Activated CD8-positive, alpha-beta memory T cell treated with anti-CD3 and anti-CD28 coated beads, Interleukin-2, amount 50 U/mL, for 48 hours (primary cell): ENCODE results near the gene PASK.
A peak's percentile ranks its signal among the peaks of the same experiment; 100 is the strongest.
"Not testable (repeated sequence)": the region's sequence is repeated elsewhere in the genome, so short reads cannot be mapped to it uniquely, and the experiment has no call there.

Experiments used
- DNase-seq: peaks from one replicate; pipeline ENCODE4 v3.0.0-alpha.2; 2020

Gene PASK

DNA sequence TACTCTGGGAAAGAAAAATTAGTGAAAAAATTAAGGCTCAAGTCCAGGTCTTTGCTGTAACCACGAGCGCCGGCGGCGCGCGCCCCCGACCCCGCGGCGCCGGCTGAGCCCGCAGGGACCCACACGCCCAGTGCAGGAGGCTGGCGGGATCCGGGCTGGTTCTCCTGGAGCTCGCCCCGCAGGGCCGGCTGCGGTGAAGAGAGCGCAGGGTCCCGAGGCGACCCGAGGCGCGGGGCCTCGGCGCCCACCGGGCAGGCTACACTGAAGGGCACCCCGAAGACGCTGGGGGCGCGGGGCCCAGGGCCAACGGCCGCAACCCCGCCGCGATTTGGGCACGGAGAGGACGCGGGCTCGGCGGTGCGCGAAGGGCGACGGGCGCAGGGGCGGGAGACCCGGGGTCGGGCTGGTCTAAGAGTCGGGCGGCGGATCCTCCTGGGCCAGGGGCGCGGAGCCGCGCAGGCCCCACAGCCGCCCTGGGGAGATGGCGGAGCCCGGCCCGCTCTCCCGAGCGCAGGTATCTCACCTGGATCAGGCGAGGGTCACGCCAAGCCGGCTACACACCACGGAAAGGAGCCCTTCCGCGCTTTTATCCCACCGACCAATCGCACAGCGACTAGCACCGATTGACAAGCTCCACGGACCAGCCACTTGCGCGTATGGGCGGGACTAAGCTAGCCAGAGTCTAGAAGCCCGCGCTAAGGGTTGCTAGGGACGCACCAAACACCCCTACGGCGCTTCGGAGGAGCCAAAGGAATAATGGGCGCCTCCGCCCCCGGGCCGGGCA, at the start of gene PASK:
TSS of gene PASK (minus strand) at position 582 of the 784 bp plus-strand sequence. CDS start 6,440 bp downstream, outside the sequence.
- peak; percentile 93 for DNase-seq

DNA sequence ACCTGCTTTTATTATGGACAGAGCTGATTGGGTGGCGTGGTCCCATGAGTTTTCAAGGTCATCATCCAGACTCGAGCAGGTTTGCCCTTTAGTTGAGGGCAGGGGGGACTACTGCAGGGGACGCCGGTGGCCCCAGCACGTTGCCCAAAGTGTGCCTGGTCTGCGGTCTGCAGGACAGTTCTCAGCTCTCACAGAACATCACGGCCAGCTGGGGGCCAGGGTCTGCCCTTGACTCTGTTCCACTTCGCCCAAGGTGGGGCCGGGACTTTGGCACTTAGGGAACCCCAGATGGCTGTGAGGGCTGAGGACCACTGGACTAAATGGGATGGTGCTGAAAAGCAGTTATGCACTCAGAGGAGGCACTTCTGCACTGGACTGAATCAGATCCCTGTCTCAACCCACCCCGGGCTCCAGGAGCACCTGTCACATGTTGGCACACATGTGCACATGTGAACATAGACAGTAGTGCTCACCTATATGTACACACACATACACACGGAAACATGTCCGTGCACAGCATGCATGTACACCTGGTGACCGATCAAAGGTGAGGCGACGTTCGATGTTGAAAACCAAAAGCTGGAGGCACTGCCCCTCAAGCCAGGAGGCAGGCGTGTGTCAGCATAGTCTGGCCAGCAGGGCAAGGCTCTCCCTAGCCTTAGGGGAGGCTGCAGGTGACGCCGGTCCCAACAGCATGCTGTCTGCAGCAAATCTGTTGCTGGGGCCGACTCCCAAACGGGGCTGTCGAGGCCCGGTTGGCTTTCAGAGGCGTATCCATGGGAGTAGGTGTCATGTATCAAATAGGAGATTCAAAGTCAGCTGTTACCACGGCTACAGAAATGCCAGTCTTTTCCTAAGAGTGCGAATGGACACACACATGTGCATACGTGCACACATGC, 49.4 kb upstream of the PASK start:
- DNase-seq, result no peak

DNA sequence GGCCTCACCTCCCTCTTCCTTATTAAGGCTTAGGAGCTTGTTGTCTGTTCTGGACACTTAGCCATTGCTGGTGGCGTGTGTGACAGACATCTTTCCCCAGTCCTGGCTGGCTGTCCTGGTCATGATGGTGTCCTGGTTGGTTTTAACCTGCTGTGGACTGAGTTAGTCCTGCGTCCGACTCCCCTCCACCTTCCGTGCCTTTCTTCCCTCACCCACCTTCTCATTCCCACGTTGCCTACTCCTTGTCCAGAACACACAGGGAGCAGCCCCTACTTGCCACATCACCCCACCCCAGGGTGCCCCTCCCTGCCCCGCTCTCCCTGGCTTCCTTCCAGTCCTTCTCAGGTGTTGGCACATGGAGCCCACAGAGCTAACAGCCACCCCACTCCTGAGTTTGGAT, 48.7 kb upstream of the PASK start:
- DNase-seq, result no peak

DNA sequence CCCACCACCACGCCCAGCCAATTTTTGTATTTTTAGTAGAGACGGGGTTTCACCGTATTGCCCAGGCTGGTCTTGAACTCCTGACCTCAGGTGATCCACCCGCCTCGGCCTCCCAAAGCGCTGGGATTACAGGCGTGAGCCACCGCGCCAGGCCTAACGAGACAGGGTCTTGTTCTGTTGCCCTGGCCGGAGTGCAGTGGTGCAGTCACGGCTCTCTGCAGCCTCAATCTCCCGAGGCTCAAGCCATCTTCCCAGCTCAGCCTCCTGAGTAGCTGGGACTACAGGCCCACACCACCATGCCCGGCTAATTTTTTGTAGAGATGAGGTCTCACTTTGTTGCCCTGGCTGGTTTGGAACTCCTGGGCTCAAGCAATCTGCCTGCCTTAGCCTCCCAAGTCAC, 48.0 kb upstream of the PASK start:
- not testable (repeated sequence) for DNase-seq

DNA sequence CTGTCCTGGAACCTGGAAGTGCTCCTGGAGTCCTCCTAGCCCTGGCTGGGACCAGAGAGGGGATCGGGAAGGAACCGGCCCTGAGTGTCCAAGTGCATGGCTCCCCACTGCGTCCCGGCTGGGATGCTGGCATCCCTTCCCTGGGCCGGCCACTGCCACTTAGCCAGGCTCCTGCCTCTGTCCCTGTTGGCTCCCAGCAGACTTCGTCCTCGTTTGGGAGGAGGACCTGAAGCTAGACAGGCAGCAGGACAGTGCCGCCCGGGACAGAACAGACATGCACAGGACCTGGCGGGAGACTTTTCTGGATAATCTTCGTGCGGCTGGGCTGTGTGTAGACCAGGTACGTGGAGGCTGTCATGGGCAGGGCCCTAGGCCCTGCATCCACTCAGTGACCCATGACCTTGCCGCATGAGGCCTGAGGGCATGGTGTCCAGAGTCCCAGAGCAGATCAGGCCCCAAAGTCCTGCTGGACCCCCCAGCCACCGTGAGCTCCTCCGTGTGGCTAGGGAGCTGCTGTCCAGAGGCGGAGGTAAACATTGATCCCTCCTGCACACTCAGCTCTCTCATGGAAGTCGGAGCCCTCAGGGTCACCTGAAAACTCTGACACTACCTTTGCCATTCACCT, 46.3 kb upstream of the PASK start:
- no peak for DNase-seq

DNA sequence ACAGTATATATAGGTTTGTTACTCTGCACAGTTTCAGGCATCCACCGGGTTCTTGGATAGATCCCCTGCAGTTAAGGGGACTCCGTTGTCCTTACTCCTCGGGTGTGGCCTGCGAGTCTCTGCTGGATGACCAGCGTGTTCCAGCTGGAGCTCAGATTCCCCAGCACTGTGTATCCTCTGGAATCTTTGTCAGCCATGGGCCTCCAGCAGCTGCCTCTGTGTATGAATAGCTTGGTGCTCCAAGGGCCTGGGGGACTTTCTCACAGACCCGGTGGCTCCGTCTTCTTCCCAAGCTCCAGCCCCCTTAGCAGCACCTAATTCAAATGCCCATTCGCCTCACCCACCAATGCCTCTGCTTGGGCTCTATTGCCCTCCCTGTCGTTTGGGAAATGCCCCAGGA, 45.5 kb upstream of the PASK start:
- no peak for DNase-seq

DNA sequence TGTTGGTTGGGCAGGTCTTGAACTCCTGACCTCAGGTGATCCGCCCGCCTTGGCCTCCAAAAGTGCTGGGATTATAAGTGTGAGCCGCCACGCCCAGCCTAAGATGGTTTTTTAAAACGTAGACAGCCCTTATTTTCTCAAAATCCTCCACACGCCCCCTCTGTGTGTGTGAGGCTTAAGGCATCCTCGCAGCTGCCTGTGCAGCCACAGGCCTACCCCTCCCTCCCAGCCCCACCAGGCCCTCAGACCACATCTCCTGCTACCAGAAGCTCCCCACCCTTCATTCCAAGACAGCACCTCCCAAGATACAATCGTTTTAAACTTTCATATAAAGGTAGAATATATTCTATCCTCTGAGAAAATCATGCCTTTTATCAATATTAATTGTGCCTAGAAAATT, 44.0 kb upstream of the PASK start:
- no peak for DNase-seq

DNA sequence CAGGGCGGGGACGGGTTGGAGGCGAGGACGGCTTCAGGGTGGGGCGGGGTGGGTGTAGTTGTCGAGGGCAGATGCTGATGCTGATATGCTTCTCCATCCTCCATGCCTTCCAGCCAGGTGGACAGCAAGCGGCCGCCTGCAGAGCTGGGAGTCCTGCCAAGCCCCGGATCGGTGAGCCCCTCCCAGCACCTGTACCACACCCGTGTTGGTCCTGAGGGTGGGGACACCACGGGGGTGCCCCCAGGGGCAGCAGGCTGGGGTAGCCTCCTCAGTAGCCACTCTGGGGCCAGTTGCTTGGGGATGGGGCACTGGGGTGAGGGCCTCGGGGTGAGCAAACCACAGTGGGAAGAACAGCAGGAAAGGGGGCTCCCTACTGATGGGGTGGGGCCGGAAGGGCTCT, 41.8 kb upstream of the PASK start:
- DNase-seq, result no peak

DNA sequence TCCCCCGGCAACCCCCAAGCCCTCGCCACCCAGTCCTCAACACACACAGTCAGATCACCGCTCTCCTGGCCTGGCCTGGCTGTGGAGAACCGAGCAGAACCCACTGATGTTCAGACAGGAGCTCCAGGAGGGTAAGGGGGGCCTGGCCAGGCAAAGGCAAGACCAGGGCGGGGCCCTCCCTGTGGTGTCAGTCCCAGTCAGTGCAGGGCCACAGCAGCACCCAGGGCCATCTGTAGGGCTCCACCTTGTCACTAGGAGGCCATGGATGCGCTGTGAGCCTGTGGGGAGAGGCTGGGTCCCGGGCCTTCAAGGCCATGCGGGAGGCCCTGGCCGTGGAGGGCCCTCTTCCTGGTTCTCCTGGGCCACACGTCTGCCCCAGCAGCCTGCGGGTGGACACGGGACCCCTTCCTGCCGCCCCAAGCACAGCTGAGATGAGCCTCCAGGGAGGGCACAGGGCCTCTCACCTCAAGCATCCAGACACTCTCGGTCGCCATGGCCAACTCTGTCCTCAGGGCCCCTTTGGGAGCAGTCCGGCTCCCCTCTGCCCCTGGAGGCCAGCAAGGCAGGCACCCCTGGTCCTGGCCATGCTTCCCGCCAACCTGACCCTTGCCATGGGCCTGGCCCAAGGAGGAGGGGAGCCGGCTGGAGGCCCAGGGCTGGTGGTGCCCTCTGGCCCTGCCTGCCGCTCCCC, 41.2 kb upstream of the PASK start:
- no peak for DNase-seq

DNA sequence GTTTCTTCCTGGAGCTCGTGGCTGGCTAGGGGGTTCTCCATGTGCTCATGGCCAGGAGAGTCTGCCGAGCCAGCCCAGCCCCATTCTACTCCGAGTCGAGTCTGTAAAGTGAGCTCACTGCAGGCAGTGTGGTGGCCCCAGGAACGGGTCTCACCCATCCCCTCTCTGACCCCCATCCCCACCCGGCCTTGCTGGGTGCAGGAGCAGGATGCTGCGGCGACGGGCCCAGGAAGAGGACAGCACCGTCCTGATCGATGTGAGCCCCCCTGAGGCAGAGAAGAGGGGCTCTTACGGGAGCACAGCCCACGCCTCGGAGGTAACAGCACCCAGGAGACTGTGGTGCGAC, 40.6 kb upstream of the PASK start:
- DNase-seq, result no peak

DNA sequence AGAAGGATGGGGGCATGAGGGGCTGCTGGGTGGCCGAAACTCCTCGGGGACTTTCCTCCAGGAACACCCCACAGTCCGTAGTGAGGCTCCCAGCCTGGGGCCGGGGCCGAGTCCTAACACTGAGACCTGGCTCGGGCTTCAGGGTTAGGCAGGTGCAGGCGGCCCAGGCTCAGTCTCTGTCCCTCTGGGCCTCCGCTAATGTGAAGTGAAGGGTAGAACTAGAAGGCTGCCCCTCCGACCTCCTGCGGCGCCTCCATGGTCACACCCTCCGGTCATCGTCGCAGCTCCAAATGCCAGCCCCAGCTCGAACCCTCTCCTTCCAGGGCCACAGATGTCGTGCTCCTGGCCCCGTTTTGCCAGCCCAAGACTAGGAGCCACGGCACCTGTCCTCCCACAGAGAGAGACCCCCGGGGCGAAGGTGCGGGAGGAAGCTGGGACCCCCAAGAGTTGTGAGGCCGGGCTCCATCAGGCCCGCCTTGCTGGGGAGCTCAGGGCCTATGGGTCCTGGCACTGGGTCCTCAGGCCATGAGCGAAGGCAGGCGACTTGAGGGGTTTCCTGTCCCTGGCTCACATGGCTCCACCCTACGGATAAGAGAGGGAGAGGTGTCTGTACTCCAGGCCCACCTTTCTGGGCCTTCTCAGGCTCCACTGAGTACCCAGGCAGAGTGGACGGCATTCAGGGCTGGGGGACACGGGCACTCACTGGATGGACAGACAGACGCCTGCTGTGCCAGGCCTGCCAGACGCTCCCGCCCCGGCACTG, 40.0 kb upstream of the PASK start:
- no peak for DNase-seq

DNA sequence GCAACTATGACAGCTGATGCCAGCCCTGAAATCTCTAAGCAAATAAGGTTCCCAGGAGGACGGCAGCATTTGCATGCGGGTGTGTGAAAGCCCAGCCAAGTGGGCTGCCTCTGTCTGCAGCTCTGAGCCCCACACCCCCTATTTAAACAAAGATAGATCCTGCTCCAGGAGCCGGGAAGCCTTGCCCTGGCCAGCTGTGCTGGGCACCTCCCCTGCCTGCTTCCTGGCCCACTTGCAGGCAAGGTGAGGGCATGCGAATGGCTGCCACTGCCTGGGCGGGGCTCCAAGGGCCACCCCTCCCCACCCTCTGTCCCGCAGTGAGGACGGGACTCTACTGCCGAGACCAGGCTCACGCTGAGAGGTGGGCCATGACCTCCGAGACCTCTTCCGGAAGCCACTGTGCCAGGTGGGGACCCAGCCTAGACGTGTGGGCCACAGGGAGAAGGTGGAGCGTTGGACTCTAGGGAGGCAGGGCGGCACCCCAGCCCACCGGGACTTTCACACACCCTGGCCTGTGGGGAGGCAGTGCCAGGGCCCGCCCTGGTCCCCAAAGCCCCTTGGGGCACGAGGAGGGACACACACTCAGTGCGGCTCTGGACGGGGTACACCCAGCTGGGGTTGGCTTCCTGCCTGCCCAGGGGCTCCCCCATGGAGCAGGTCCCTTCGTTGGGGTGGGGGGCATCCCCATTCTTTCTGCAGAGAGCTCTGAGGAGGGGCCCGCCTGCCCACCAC, 39.3 kb upstream of the PASK start, which contains the start of gene ANO7:
TSS of gene ANO7 (plus strand) at position 317 of the 732 bp plus-strand sequence. CDS start 1,387 bp downstream, outside the sequence.
- no peak for DNase-seq

DNA sequence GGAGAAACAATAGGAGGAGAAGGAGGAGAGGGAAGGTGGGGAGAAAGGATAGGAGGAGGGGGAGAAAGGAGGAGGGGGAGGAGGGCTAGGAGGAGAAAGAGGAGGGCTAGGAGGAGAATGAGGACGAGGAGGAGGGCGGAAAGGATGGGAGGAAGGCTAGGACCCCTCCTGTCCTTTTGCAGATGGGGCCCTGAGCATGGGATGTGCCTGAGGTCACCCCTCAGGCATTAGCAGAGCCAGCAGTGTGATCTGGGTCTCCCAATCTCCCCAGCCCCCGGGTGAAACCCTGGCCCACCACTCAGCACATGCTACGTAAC, 38.6 kb upstream of the PASK start:
- DNase-seq, result no peak

DNA sequence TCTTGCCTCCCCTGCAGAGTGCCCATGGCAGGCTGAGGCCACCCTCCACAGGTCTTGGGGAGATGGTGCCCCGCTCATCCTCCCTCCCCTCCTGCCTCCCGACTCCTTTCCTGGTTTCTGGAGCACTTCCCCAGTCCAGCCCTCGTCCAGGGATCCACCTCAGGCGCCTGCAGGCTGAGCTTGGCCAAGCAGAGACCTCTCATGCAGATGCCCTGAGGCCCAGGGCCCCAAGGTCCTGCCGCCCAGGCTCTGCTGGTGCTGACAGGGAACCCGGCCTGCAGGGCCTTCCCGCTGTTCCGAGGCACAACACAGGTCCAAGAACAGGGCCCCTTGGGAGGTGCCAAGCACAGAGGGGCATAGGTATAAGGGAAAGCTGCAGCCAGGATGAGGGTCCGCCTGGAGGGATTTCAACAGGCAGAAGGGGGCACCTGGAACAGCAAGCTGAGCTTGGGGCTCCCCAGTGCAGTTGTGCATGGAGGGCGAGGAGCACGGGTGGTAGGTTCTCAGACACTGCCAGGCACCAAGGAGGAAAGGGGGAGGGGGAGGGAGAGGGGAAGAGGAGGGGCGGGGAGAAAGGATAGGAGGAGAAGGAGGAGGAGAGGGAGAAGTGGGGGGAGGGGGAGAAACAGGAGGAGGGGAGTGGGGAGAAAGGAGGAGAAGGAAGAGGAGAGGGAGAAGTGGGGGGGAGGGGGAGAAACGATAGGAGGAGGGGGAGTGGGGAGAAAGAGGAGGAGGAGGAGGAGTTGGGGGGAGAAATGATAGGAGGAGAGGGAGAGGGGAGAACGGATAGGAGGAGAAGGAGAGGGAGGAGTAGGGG, 38.0 kb upstream of the PASK start:
- DNase-seq, result no peak

DNA sequence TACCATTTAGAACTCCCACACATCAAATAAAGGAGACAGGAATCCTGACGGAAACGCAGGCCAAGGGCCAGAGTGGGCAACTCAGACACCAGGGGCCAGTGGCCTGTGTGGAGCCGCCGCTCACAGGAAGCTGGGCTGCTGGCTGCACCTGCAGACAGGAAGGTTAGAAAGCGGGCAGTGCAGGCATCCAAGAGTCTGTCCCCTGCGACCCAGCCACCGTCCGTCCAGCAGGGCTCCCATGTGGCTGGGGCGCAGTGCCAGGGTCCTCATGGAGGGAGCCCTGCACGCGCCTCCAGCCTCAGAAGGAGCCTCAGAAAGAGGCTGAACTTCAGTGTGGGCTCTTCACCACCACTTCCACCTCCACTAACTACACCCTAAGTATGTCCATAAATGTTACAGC, 36.7 kb upstream of the PASK start:
- DNase-seq, result no peak

DNA sequence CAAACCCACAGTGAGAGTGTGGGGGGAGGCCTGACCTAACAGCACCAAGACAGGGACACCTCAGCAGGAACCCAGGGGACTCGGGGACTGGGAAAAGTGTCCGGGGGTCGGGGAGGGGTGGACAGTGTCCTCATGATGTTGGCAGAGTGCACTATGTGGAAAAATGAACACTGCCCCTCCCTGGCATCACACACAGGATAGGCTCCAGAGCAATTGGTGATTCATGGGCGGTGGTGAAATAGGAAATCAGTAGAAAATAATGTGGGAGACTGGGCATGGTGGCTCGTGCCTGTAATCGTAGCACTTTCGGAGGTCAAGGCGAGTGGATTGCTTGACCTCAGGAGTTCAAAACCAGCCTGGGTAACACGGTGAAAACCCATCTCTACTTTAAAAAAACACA, 35.6 kb upstream of the PASK start:
- no peak for DNase-seq

DNA sequence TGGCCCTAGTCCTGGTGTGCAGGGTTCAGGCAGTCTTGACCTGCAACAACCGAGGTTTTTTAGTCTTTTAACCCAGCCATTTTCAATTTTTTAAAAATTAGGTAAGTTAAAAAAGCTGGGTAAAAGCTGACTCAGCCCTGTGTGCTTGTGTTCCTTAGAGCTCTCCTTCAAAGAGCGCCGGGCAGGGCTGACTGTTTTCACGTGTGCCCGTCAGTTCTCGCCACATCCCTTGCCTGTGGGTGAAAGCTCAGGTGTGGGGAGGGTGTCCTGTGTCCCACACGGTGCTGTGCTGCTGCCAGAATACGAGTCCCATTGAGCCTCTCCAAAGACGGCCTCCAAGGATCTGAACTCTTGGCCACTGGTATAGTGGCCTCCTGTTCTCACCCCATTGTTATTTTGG, 33.9 kb upstream of the PASK start:
- no peak for DNase-seq

DNA sequence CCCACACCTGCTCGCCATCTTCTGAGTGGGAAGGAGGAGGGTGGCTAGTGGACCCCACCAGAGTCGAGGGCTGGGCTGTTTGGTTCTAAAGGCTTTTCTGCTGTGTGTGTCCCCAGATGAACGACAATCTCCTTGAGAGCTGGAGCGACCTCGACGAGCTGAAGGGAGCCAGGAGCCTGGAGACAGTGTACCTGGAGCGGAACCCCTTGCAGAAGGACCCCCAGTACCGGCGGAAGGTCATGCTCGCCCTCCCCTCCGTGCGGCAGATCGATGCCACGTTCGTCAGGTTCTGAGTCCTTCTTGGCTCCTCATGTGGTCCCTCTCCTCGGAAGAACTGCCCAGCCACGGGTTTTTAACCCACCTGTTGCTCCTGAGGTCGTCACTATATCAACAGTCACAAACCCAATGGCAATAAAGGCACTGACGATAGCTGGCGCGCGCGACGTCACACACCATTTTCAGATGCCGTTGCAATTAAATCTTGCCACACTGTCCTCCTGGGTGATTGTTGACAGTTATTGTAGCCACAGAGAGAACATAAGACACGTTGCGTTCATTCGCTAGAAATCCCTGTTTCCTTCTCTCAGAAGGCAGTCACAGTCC, 33.4 kb upstream of the PASK start:
- DNase-seq, result no peak

DNA sequence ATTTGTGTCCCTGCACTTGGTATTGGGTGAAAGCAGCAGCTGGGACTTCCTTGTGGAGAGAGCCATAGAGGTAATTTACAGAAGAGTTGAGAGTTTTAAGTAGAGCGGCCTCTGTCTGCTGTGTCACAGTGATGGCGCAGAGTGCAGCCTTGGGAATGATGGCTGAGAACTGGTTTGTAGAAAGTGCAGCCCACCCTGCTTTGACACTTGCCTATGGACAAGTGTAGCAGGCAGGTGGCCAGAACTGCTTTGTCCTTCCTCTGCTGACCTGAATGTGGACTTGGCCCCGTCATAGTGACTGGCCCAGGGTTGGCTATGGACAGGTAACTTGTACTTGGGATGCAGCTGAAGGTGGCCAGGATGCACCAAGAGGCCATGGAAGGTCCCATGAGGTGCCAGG, 32.9 kb upstream of the PASK start:
- no peak for DNase-seq

DNA sequence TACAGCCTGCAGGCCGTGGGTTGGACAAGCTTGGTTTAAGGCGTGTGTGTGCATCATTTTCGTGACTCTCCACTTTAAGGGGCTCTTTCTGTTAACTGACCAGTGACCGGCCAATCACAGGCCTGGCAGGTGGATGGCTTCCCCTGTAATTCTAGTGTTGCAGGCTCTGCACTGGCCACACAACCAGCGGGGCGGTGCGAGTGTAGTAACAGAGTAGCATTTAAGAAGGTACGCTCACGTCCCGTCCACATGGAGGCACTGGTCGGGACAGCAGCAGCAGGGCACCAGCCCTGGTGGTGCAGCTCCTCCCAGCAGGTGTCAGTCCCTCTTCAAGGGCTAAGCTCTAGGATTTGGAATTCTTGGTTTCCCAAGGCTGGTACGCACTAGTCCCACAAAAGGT, 31.2 kb upstream of the PASK start:
- DNase-seq, result no peak
